OCI-LY3 (cell line): ENCODE data around the gene C10orf95.

ENCODE experiments used
- CTCF ChIP-seq: fragments of 200-600, 300-600 bp; sonication (generic); IDR thresholded peaks from 2 replicates; pipeline ENCODE4 v1.5.1; 2014; ENCODE audit warnings: antibody characterized with exemption, low read length, low read depth
- EZH2phosphoT487 ChIP-seq: fragments of 200-600 bp; shearing (Covaris generic); IDR thresholded peaks from 2 replicates; pipeline ENCODE4 v1.6.1; 2018; ENCODE audit warnings: antibody characterized with exemption, mixed run types, low read depth

DNA sequence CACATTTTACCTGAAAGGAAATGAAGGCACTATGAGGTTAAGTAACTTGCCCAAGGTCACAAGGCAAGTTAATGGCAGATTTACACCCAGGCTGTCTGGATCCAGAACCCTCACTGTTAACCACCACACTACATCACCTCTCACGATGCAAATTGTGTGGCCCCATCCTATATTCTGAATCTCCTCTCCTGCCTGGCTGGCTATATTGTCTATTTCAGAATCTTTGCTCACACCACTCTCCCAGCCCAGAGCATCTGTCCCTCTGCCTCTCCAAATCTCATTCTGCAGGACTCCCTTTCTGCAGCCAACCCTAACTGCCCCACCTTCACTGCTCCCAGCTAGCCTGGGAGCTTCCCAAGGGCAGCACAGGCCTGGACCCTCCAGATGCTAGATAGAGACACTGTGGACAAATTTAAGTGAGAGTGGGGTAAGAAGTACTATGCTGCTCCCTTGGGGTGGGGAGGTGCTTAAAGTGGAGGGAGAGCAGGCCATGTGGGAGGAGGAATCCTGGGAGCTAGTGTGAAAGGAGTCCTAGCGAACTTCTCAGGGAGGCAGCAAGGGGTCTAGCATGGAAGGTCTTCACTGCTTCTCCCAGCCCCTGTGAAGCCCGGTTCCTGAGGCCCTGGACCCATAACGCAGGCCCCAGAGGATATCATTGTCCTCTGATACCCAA is 19.8 kb downstream of the C10orf95 start:
- TF ChIP-seq CTCF (no peak), EZH2phosphoT487 (no peak)
